GM18870 (cell line): ENCODE data around the gene C6orf132.

Experiments used
- ATAC-seq: cut with Tn5 transposase; IDR thresholded peaks from one replicate; pipeline ENCODE4 v1.9.1; 2021; ENCODE audit warnings: moderate library complexity; ENCODE audit not compliant: unreplicated experiment

C6orf132 gene

GRCh38 chr6:42078386-42078785 is 64.0 kb downstream of the C6orf132 start:
- no peak for ATAC-seq

GRCh38 chr6:42075159-42075838 is 67.1 kb downstream of the C6orf132 start:
- no peak for ATAC-seq

GRCh38 chr6:42073287-42073686 is 69.1 kb downstream of the C6orf132 start:
- no peak for ATAC-seq

- no peak for ATAC-seq
Measured at GRCh38 chr6:42071881-42072583, 70.4 kb downstream of the C6orf132 start.

- no peak for ATAC-seq
Measured at GRCh38 chr6:42068872-42069522, 73.4 kb downstream of the C6orf132 start.

- no peak for ATAC-seq
Measured at GRCh38 chr6:42068173-42068572, 74.2 kb downstream of the C6orf132 start.

- ATAC-seq, result no peak
Measured at GRCh38 chr6:42066156-42066675, 76.2 kb downstream of the C6orf132 start.

- ATAC-seq, result no peak
Measured at GRCh38 chr6:42059743-42060142, 82.7 kb downstream of the C6orf132 start.

GRCh38 chr6:42053601-42054000 is 88.8 kb downstream of the C6orf132 start:
- no peak for ATAC-seq

- no peak for ATAC-seq
Measured at GRCh38 chr6:42051268-42051653, 91.2 kb downstream of the C6orf132 start.
